Retinal pigment epithelial cell (primary cell): Measurements from ENCODE around the gene OPN5.

Source experiments
- DNase-seq: peaks from one replicate; pipeline ENCODE4 v3.0.0-alpha.2; 2010; ENCODE audit warnings: low read depth
- H3K4me3 ChIP-seq: 2 replicates; pipeline ENCODE4 v1.5.1; 2011; ENCODE audit warnings: mild to moderate bottlenecking, low read length, control low read depth, moderate library complexity
- CTCF ChIP-seq: conservative IDR thresholded peaks from 2 replicates; pipeline ENCODE4 v1.5.1; 2011; ENCODE audit warnings: low read depth, low read length, control low read depth, inconsistent platforms

OPN5 gene

GRCh38 chr6:47852727-47853126 lies 70.9 kb downstream of the OPN5 start:
- no peak for TF ChIP-seq CTCF
- no peak for DNase-seq

GRCh38 chr6:47853766-47854165 lies 71.9 kb downstream of the OPN5 start:
- no peak for DNase-seq
- no peak for TF ChIP-seq CTCF
- H3K4me3 ChIP-seq = no peak overlapping the region

More at GRCh38 chr6:47852727-47853126, 70.9 kb downstream of the OPN5 start:
- no peak overlapping the region for H3K4me3 ChIP-seq

GRCh38 chr6:47854971-47855370 lies 73.1 kb downstream of the OPN5 start:
- TF ChIP-seq CTCF = no peak
- no peak overlapping the region for H3K4me3 ChIP-seq
- no peak for DNase-seq

- no peak overlapping the region for H3K4me3 ChIP-seq
- TF ChIP-seq CTCF = no peak
- no peak for DNase-seq
These were observed 77.3 kb downstream of the OPN5 start for GRCh38 chr6:47859175-47859574.

GRCh38 chr6:47862731-47863130 lies 80.9 kb downstream of the OPN5 start:
- DNase-seq = no peak
- no peak overlapping the region for H3K4me3 ChIP-seq
- no peak for TF ChIP-seq CTCF

- no peak overlapping the region for H3K4me3 ChIP-seq
- no peak for TF ChIP-seq CTCF
- DNase-seq = no peak
These were observed 83.4 kb downstream of the OPN5 start for GRCh38 chr6:47865206-47865605.

- H3K4me3 ChIP-seq = no peak overlapping the region
- DNase-seq = no peak
- TF ChIP-seq CTCF = no peak
These were observed 93.8 kb downstream of the OPN5 start for GRCh38 chr6:47875593-47875992.
